Spleen (tissue), 7 donors: ENCODE data around the gene TTC9C.

ENCODE experiments used
- POLR2A ChIP-seq, 3 donors: fragments of 450-650 bp; IDR thresholded peaks; one replicate each; pipeline ENCODE4 v1.5.1; 2017; ENCODE audit warnings: antibody characterized with exemption in 3 of 3, mild to moderate bottlenecking in 1 of 3
- POLR2AphosphoS5 ChIP-seq, 3 donors: sonication (generic); formaldehyde crosslinking; IDR thresholded peaks; one replicate each; pipeline ENCODE4 v1.5.1; 2017; ENCODE audit warnings: antibody characterized with exemption in 3 of 3
- TF ChIP-seq, protein P1 (sequence below), 11 experiments: fragments of 200-600 bp in 7 of 11; fragments of 450-650 bp in 4 of 11; sonication (generic) in 4 of 11; IDR thresholded peaks in 8 of 11; conservative IDR thresholded peaks in 3 of 11; 1 replicate in 7 of 11; 2 replicates in 4 of 11; pipeline versions ENCODE4 v1.4.0 to v1.8.0; 2016 to 2021; ENCODE audit warnings: antibody characterized with exemption in 11 of 11, inconsistent platforms in 4 of 11, mild to moderate bottlenecking in 1 of 11
- donor health status: DM: no; HTN: no; CAD: no; lungs with moderate emphysema.
- donor health status: DM: no; HTN: no; CAD: no.
- donor health status: DM: no; HTN: no; CAD: no.

GRCh38 chr11:62712276-62712812 lies 15.9 kb upstream of the TTC9C start:
- TF ChIP-seq, protein P1, sequence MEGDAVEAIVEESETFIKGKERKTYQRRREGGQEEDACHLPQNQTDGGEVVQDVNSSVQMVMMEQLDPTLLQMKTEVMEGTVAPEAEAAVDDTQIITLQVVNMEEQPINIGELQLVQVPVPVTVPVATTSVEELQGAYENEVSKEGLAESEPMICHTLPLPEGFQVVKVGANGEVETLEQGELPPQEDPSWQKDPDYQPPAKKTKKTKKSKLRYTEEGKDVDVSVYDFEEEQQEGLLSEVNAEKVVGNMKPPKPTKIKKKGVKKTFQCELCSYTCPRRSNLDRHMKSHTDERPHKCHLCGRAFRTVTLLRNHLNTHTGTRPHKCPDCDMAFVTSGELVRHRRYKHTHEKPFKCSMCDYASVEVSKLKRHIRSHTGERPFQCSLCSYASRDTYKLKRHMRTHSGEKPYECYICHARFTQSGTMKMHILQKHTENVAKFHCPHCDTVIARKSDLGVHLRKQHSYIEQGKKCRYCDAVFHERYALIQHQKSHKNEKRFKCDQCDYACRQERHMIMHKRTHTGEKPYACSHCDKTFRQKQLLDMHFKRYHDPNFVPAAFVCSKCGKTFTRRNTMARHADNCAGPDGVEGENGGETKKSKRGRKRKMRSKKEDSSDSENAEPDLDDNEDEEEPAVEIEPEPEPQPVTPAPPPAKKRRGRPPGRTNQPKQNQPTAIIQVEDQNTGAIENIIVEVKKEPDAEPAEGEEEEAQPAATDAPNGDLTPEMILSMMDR (IDR thresholded peaks at IDR 0.05 in 8 of 11, conservative IDR thresholded peaks at IDR 0.05 in 3 of 11): no peak
- TF ChIP-seq POLR2AphosphoS5 (IDR thresholded peaks at IDR 0.05): no peak
- TF ChIP-seq POLR2A (IDR thresholded peaks at IDR 0.05): no peak
